ENCODE measurements around the gene INCENP. TPM values are rescaled to one million over a fixed set of nuclear protein-coding genes. Genes with fewer than 3 reads are reported as not detected.

The INCENP gene
- total RNA-seq, 6 experiments from 2014 or later: 6.4 to 8.9 (median 7.1) TPM

- H3K4me3 ChIP-seq: no peak overlapping the region
- H3K9me3 ChIP-seq: no peaks in the 10 kb centered on the region
- no peaks in the 10 kb centered on the region for H3K4me1 ChIP-seq
- DNase-seq: no peak
- no peak overlapping the region for H3K27ac ChIP-seq
- no peak for TF ChIP-seq POLR2A (IDR thresholded peaks at IDR 0.05)
- TF ChIP-seq CTCF (IDR thresholded peaks at IDR 0.05): no peak
- intact Hi-C loops (cut with DNase I): no loop called here
- no peaks in the 10 kb centered on the region for H3K36me3 ChIP-seq
- WGBS (ENCODE audit: insufficient coverage, low coverage, low lambda C conversion rate, missing lambda C conversion rate): 54% methylated on average over 2 of the region's 2 CpGs
- no peak for ATAC-seq
- no peaks in the 10 kb centered on the region for H3K27me3 ChIP-seq
These were observed 57.3 kb downstream of the INCENP start for GRCh38 chr11:62181097-62181496.

GRCh38 chr11:62182147-62182891 is 58.5 kb downstream of the INCENP start:
- H3K36me3 ChIP-seq: no peaks in the 10 kb centered on the region
- ATAC-seq: no peak
- DNase-seq: no peak
- no peaks in the 10 kb centered on the region for H3K27me3 ChIP-seq
- H3K4me1 ChIP-seq: no peaks in the 10 kb centered on the region
- TF ChIP-seq CTCF (IDR thresholded peaks at IDR 0.05): no peak
- TF ChIP-seq POLR2A (IDR thresholded peaks at IDR 0.05): no peak
- no peaks in the 10 kb centered on the region for H3K9me3 ChIP-seq
- no peak overlapping the region for H3K27ac ChIP-seq
- 49% methylated on average over 8 of the region's 8 CpGs for WGBS (ENCODE audit: insufficient coverage, low coverage, low lambda C conversion rate, missing lambda C conversion rate)
- intact Hi-C loops (cut with DNase I): no loop called here
- no peak overlapping the region for H3K4me3 ChIP-seq

GRCh38 chr11:62186195-62186594 is 62.4 kb downstream of the INCENP start:
- Histone ChIP-seq H3K4me1 (no peaks in the 10 kb centered on the region), H3K4me3 (no peak overlapping the region), H3K36me3 (no peaks in the 10 kb centered on the region), H3K9me3 (no peaks in the 10 kb centered on the region), H3K27me3 (no peaks in the 10 kb centered on the region), H3K27ac (no peak overlapping the region)
- no peak for ATAC-seq
- no CpG with 5 or more reads among the region's 2 CpGs for WGBS (ENCODE audit: insufficient coverage, low coverage, low lambda C conversion rate, missing lambda C conversion rate)
- TF ChIP-seq CTCF (IDR thresholded peaks at IDR 0.05) (no peak), POLR2A (IDR thresholded peaks at IDR 0.05) (no peak)
- no peak for DNase-seq
- intact Hi-C loops (cut with DNase I): no loop called here

GRCh38 chr11:62190011-62190410 is 66.2 kb downstream of the INCENP start, which contains the start of gene SCGB1D1:
TSS of gene SCGB1D1 (plus strand) at chr11:62190216. CDS start at chr11:62190285, 69 bp downstream.
- WGBS (ENCODE audit: insufficient coverage, low coverage, low lambda C conversion rate, missing lambda C conversion rate): 52% methylated on average over 2 of the region's 9 CpGs
- TF ChIP-seq CTCF (IDR thresholded peaks at IDR 0.05) (no peak), POLR2A (IDR thresholded peaks at IDR 0.05) (no peak)
- Histone ChIP-seq H3K9me3 (no peaks in the 10 kb centered on the region), H3K36me3 (no peaks in the 10 kb centered on the region), H3K27me3 (no peaks in the 10 kb centered on the region), H3K27ac (no peak within 1 kb of the TSS), H3K4me1 (no peaks in the 10 kb centered on the region), H3K4me3 (no peak within 1 kb of the TSS)
- intact Hi-C loops (cut with DNase I): no loop called here
- ATAC-seq: no peak
- DNase-seq: no peak

Data from right lobe of liver (tissue), 6 donors.